Cardiac muscle cell (in vitro differentiated cells and primary cell): Measurements from ENCODE around the gene IRF8. TPM values are rescaled to one million over a fixed set of nuclear protein-coding genes. Genes with fewer than 3 reads are reported as not detected.

Experiments
- DNase-seq, 2 donors: peaks; one replicate each; pipeline versions ENCODE4 v3.0.0 to v3.0.0-alpha.2; 2010 to 2017; ENCODE audit warnings: low read depth in 1 of 2, low spot score in 1 of 2
- H3K27ac ChIP-seq: fragments of 200-600 bp; sonication (generic); 2 replicates; pipeline ENCODE4 v1.5.1; 2016
- H3K27me3 ChIP-seq: fragments of 200-600 bp; sonication (generic); 2 replicates; pipeline ENCODE4 v1.6.0; 2016; ENCODE audit warnings: control low read depth
- H3K36me3 ChIP-seq: fragments of 200-600 bp; sonication (generic); 2 replicates; pipeline ENCODE4 v1.5.1; 2016; ENCODE audit warnings: control low read depth
- H3K4me1 ChIP-seq: fragments of 200-600 bp; sonication (generic); 2 replicates; pipeline ENCODE4 v1.8.1; 2017; ENCODE audit warnings: low read depth, mild to moderate bottlenecking, mixed run types
- H3K4me3 ChIP-seq: fragments of 200-600 bp; sonication (generic); 2 replicates; pipeline ENCODE4 v1.5.1; 2016; ENCODE audit warnings: mild to moderate bottlenecking
- H3K9me3 ChIP-seq: fragments of 200-600 bp; sonication (generic); 2 replicates; pipeline ENCODE4 v1.5.1; 2017; ENCODE audit warnings: low read depth, mild to moderate bottlenecking, control low read depth
- CTCF ChIP-seq: IDR thresholded peaks from 2 replicates; pipeline ENCODE4 v1.5.1; 2012; ENCODE audit warnings: low read depth, mild to moderate bottlenecking, low read length
- polyA plus RNA-seq: library from polyadenylated mRNA; unstranded; fragments of >200 nt; fragmentation: Nextera tagmentation; extraction: Ambion mirVana; gene quantifications from 2 replicates; pipeline ENCODE4 v1.2.1, GENCODE V29; 2016
- total RNA-seq: library from RNA; depleted of rRNA; stranded (reverse); fragments of >200 nt; gene quantifications from 2 replicates; pipeline ENCODE4 v1.2.3, GENCODE V29; 2016

Gene IRF8
- total and polyA plus RNA-seq, 2 experiments from 2014 or later, result 1.7 to 12.8 TPM

GRCh38 chr16:85950136-85950918 is 51.4 kb downstream of the IRF8 start:
- no peak for TF ChIP-seq CTCF
- Histone ChIP-seq H3K9me3 (no peaks in the 10 kb centered on the region), H3K36me3 (no peaks in the 10 kb centered on the region), H3K27me3 (peaks cover 17% of the 10 kb centered on the region), H3K4me1 (no peaks in the 10 kb centered on the region), H3K4me3 (no peak overlapping the region), H3K27ac (no peak overlapping the region)
- DNase-seq, result no peak

- H3K27ac ChIP-seq, result no peak overlapping the region
- H3K27me3 ChIP-seq, result no peaks in the 10 kb centered on the region
- TF ChIP-seq CTCF, result no peak
- no peaks in the 10 kb centered on the region for H3K9me3 ChIP-seq
- DNase-seq, result no peak
- H3K4me1 ChIP-seq, result no peaks in the 10 kb centered on the region
- no peak overlapping the region for H3K4me3 ChIP-seq
- H3K36me3 ChIP-seq, result no peaks in the 10 kb centered on the region
Observed at GRCh38 chr16:85952197-85952596, 53.2 kb downstream of the IRF8 start.

GRCh38 chr16:85952811-85953210 is 53.8 kb downstream of the IRF8 start:
- DNase-seq, result no peak
- no peak overlapping the region for H3K27ac ChIP-seq
- H3K9me3 ChIP-seq, result no peaks in the 10 kb centered on the region
- no peaks in the 10 kb centered on the region for H3K4me1 ChIP-seq
- no peaks in the 10 kb centered on the region for H3K36me3 ChIP-seq
- TF ChIP-seq CTCF, result no peak
- H3K27me3 ChIP-seq, result no peaks in the 10 kb centered on the region
- no peak overlapping the region for H3K4me3 ChIP-seq

- Histone ChIP-seq H3K27me3 (no peaks in the 10 kb centered on the region), H3K4me1 (peaks cover 4% of the 10 kb centered on the region), H3K9me3 (no peaks in the 10 kb centered on the region), H3K27ac (no peak overlapping the region), H3K4me3 (no peak overlapping the region), H3K36me3 (no peaks in the 10 kb centered on the region)
- TF ChIP-seq CTCF, result no peak
- DNase-seq, result no peak
Observed at GRCh38 chr16:85954927-85955519, 56.1 kb downstream of the IRF8 start.

GRCh38 chr16:85955566-85955965 is 56.6 kb downstream of the IRF8 start:
- H3K36me3 ChIP-seq, result no peaks in the 10 kb centered on the region
- DNase-seq, result no peak
- H3K4me1 ChIP-seq, result peaks cover 4% of the 10 kb centered on the region
- no peak overlapping the region for H3K4me3 ChIP-seq
- H3K27me3 ChIP-seq, result no peaks in the 10 kb centered on the region
- no peak overlapping the region for H3K27ac ChIP-seq
- TF ChIP-seq CTCF, result no peak
- H3K9me3 ChIP-seq, result no peaks in the 10 kb centered on the region
